ENCODE results near the gene EVX2.

DNA sequence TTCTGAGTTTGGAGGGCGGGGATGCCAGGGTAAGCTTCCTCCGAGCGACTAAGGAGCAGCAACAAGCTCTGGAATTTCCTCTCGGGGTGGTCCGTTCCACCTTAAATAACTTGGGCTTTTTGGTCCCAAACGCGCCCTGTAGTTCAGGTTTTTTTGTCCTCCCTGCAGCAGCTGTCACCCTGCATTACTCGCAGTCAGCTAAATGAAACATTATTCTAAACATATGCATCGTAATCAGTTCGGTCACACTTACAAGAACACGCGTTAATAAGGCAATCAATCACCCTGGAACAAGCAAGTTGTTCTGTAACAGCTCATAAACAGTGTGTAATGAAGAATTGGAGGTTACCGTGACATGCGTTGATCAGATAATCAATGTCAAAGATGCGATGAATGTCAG lies 8.3 kb downstream of the EVX2 start:
- TF ChIP-seq, protein P1, sequence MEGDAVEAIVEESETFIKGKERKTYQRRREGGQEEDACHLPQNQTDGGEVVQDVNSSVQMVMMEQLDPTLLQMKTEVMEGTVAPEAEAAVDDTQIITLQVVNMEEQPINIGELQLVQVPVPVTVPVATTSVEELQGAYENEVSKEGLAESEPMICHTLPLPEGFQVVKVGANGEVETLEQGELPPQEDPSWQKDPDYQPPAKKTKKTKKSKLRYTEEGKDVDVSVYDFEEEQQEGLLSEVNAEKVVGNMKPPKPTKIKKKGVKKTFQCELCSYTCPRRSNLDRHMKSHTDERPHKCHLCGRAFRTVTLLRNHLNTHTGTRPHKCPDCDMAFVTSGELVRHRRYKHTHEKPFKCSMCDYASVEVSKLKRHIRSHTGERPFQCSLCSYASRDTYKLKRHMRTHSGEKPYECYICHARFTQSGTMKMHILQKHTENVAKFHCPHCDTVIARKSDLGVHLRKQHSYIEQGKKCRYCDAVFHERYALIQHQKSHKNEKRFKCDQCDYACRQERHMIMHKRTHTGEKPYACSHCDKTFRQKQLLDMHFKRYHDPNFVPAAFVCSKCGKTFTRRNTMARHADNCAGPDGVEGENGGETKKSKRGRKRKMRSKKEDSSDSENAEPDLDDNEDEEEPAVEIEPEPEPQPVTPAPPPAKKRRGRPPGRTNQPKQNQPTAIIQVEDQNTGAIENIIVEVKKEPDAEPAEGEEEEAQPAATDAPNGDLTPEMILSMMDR (IDR thresholded peaks at IDR 0.05), result no peak
- no peak for TF ChIP-seq POLR2A (IDR thresholded peaks at IDR 0.05)
- no peak for TF ChIP-seq POLR2AphosphoS5 (IDR thresholded peaks at IDR 0.05)

Data from suprapubic skin (tissue), 4 donors.